Measurements from ENCODE around the gene PLPP4.

The PLPP4 gene

GRCh38 chr10:120517881-120518484 lies 61.0 kb downstream of the PLPP4 start:
- DNase-seq (ENCODE audit: low spot score): no peak

GRCh38 chr10:120521880-120522279 lies 64.9 kb downstream of the PLPP4 start:
- DNase-seq (ENCODE audit: low spot score): no peak

- no peak for DNase-seq (ENCODE audit: low spot score)
Measured at GRCh38 chr10:120527691-120528090, 70.7 kb downstream of the PLPP4 start.

GRCh38 chr10:120530699-120531098 lies 73.7 kb downstream of the PLPP4 start:
- DNase-seq (ENCODE audit: low spot score): no peak

GRCh38 chr10:120538091-120538490 lies 81.1 kb downstream of the PLPP4 start:
- DNase-seq (ENCODE audit: low spot score): no peak

GRCh38 chr10:120539076-120539475 lies 82.0 kb downstream of the PLPP4 start:
- DNase-seq (ENCODE audit: low spot score): no peak

GRCh38 chr10:120540486-120540885 lies 83.5 kb downstream of the PLPP4 start:
- no peak for DNase-seq (ENCODE audit: low spot score)

- DNase-seq (ENCODE audit: low spot score): no peak
Measured at GRCh38 chr10:120541984-120542383, 85.0 kb downstream of the PLPP4 start.

- DNase-seq (ENCODE audit: low spot score): no peak
Measured at GRCh38 chr10:120542591-120542990, 85.6 kb downstream of the PLPP4 start.

GRCh38 chr10:120543291-120543690 lies 86.3 kb downstream of the PLPP4 start:
- DNase-seq (ENCODE audit: low spot score): no peak

- DNase-seq (ENCODE audit: low spot score): no peak
Measured at GRCh38 chr10:120548210-120548609, 91.2 kb downstream of the PLPP4 start.

GRCh38 chr10:120552262-120552661 lies 95.2 kb downstream of the PLPP4 start:
- no peak for DNase-seq (ENCODE audit: low spot score)

GRCh38 chr10:120553911-120554310 lies 96.9 kb downstream of the PLPP4 start:
- DNase-seq (ENCODE audit: low spot score): no peak

GRCh38 chr10:120555436-120555835 lies 98.4 kb downstream of the PLPP4 start:
- DNase-seq (ENCODE audit: low spot score): no peak

GRCh38 chr10:120555842-120556532 lies 99.0 kb downstream of the PLPP4 start:
- DNase-seq (ENCODE audit: low spot score): no peak

GRCh38 chr10:120557311-120557710 lies 100.3 kb downstream of the PLPP4 start:
- no peak for DNase-seq (ENCODE audit: low spot score)

- no peak for DNase-seq (ENCODE audit: low spot score)
Measured at GRCh38 chr10:120559800-120560199, 102.8 kb downstream of the PLPP4 start.

- no peak for DNase-seq (ENCODE audit: low spot score)
Measured at GRCh38 chr10:120562956-120563355, 105.9 kb downstream of the PLPP4 start.

- no peak for DNase-seq (ENCODE audit: low spot score)
Measured at GRCh38 chr10:120570418-120570817, 113.4 kb downstream of the PLPP4 start.

GRCh38 chr10:120571266-120571665 lies 114.2 kb downstream of the PLPP4 start:
- no peak for DNase-seq (ENCODE audit: low spot score)

GRCh38 chr10:120572307-120572706 lies 115.3 kb downstream of the PLPP4 start:
- DNase-seq (ENCODE audit: low spot score): no peak

GRCh38 chr10:120573355-120573754 lies 116.3 kb downstream of the PLPP4 start:
- no peak for DNase-seq (ENCODE audit: low spot score)

- no peak for DNase-seq (ENCODE audit: low spot score)
Measured at GRCh38 chr10:120574981-120575380, 118.0 kb downstream of the PLPP4 start.

- no peak for DNase-seq (ENCODE audit: low spot score)
Measured at GRCh38 chr10:120575411-120575810, 118.4 kb downstream of the PLPP4 start.

Data from GM03348 (cell line).